T1000 (cell line): ENCODE data around the gene AHNAK.
"Not testable (repeated sequence)": the region's sequence is repeated elsewhere in the genome, so short reads cannot be mapped to it uniquely, and the experiment has no call there.

Experiments
- DNase-seq: peaks from one replicate; lab custom pipeline; 2025; ENCODE audit warnings: mixed read lengths; lab: John Stamatoyannopoulos, UW

The AHNAK gene

GRCh38 chr11:62553080-62553838 is 6.7 kb upstream of the AHNAK start:
- DNase-seq, result peak; percentile 86

GRCh38 chr11:62552485-62553079 is 6.0 kb upstream of the AHNAK start:
- no peak for DNase-seq

DNA sequence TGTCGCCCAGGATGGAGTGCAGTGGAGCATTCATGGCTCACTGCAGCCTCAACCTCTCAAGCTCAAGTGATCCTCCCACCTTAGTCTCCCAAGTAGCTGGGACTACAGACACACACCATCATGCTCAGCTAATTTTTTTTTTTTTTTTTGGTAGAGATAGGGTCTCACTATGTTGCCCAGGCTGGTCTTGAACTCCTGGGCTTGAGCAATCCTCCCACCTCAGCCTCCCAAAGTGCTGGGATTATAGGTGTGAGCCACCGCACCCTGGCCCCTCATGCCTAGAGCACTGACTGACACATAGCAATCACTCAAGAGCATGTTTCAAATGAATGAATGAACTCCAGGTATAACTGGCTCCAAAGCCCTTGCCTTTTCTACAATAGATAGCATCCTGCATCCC is 3.9 kb upstream of the AHNAK start:
- not testable (repeated sequence) for DNase-seq

- no peak for DNase-seq
Measured at GRCh38 chr11:62548545-62549335, 2.1 kb upstream of the AHNAK start.

DNA sequence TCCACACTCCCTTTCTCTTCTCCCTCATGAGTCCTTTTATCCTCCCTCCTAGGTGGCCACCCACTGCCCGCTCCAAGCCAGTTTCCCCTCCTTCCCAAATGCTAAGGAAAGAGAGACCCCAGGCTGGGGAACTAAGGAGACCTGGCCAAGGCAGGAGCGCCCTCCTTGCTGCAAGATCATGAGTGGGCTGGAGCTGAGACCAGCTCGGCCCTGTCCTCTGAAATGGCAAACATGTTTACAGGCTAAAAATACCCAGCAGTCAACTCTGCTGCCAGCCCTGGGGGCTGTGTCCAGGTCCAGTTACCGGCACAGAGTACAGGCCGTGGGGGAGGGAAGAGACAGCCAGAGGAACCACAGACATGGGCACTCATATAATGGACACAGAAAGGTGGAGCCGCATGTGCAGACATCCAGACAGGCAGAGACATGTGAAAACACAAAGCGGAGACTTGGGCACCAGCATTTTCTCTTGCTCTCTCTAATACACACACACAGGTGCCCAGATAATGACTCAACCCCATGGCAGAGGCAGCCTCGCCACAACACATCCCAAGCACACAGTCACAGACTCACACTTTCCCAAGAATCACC is 1.2 kb upstream of the AHNAK start:
- no peak for DNase-seq

DNA sequence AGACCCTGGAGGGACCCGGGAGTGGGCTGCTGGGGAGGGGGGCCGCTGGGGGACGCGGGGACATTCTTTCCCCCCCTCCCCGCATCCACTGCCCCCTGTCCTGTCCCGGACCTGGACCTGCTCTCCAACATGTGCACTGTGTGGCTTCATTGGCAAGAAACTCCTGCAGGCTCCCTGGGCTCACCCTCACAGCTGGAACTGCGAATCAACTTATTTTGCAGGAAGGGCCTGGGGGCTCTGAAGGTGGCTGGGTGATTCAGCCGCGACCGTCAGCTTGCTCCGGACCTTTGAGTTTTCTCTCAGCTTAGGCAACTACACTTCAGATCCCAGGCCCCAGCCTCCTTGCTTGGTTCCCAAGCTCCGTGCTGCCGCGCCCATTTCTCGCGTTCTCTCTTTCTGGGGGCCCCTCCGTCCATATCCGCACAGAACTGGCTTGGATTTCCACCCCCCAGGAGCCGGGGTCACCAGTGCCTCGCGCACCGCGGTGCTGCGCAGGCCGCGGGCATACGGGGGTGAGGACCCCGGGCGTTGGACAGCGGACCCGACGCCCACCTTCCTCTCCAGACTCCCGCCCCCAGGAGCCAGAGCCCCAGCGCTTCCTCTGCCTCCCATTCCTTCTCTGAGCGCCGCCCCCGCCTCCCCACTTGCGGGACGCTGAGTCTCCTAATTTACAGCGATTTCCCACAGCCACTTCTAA is 471 bp upstream of the AHNAK start:
- peak; percentile 43 for DNase-seq

GRCh38 chr11:62545437-62546243 is 966 bp downstream of the AHNAK start:
- DNase-seq, result peak; percentile 91

- no peak for DNase-seq
Measured at GRCh38 chr11:62544581-62545436, 1.8 kb downstream of the AHNAK start.

DNA sequence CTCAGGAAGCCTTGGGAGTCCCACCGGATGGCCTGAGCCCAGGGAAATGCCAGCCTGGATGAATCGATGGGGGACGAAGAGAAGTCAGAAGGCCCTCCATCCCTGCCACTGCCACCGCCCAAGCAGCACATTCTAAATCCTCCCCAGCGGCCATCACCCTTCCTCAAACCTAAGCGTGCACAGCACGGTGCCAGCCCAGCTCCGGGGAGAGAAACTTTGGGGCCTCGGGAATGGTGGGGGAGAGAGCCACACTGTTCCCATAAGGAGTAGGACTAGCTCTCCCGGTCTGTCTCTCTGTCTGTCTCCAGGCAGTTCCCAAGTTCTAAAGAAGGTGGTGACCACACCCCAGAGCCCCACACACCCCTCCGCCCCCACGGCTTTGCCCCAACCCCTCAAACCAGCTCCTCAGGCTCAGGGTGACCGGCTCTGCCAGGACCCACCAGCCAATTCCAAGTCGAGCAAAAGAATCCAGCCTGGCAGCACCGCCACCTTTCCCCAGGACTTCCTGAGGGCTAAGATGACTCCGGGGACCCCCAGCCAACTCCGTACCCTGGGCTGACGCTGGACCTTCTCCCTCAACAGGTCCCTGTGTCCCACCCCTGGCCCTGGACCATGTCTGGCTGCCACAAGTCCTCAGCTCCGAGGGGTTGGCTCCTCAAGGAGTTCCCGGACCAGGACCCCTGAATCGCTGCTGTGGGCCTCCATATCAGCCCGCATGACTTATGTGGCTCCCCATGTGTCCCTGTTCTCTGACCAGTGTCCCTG is 2.7 kb downstream of the AHNAK start:
- DNase-seq, result no peak

DNA sequence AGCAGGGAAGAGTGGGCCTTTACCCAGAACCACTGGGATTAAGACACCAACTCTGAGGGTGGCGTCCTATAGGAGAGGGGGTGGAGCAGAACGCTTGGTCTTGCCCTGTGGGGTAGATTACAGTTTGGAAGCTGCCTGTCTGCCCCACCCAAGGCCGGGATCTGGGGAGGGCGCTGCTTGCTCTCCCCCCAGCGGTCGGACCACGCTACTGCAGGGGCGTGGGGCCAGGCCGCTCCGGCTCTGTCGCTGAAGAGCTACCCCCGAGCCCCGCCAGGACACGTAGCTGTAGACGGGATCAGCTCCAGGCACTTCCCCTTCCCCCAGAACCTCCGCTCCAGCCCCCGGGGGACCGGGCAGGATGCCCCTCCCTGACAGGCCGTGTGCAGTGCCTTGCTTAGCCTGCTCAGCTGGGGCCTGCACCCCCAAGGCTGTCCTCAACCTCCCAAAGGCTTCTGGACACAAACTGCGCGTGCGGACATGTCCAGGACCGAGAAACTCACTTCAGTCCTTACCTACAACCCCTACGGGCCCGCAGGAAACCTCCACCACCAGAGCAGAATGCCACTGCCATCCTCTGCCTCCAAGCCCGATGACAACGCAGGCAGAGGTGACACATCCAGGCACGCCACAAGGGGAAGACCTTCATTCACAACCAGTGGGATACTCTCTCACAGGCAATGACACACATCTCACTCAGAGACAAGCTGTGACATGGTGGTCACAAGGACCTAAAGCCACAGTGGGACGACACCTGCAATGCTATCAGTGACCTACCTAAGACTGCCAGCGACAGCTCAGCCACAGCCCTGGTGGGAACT is 3.6 kb downstream of the AHNAK start:
- DNase-seq, result peak; percentile 80

DNA sequence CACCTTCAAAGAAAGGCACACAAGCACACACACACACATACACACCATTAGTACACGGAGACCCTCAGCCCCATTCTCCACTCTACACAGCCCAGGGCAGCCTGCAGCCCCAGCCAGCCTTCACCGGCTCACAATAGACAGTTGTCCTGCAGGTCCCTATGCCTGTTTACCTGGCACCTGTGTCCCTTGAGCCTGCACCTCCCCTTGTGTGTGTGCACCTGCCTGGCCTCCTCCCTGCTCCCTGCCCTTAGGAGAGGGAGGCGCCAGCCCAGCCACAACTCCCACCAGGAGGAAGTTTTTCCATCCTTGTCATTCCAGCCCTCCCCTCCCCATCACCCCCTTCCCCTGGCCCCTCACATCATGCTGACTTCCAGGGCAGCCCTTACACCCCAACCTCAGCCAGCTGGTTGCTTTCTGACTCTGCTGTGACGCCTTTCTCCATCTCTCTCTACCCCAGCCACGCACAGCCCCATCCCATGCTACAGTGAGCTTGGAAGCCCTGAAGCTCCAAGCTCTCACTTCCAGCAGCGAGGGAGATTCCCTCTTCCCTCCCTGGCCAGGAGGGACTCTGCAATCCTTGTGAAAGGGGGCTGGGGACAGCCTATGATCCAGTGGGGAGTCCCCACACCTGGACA is 4.4 kb downstream of the AHNAK start:
- no peak for DNase-seq

GRCh38 chr11:62540804-62541701 is 5.6 kb downstream of the AHNAK start:
- no peak for DNase-seq

DNA sequence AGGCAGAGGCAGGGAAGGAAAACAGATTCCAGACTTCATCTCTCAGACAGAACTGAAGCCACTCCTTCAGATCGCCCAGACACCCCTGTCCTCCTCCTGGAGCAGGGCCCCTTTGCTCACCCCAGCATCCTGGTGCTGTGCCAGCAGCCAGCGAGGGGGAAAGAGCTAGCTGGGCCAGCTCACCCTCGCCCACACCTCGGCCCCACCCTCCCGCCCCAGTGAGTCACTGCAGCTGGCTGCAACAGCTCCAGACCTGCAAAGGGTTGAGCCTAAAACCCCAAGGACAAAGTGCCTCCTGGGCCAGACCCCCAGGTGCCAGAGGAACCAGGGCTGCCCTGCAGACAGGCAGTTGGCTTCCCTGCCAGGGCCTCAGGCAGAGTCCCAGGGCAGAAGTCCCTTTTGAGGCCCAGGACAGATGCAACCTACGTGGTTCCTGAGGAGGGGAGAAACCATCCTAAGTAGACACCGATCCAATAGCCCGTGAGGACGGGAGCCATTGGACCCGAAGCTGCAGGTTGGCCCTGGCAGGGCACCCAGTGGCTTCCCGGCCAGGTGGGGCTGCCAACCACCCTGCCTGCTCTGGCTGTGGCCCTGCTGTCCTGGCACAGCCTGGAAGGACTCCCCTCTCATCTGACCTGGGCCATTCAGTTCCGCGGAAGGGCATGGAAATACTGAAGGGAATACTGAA is 7.2 kb downstream of the AHNAK start:
- DNase-seq, result peak; percentile 83

GRCh38 chr11:62538470-62539237 is 8.0 kb downstream of the AHNAK start:
- no peak for DNase-seq

DNA sequence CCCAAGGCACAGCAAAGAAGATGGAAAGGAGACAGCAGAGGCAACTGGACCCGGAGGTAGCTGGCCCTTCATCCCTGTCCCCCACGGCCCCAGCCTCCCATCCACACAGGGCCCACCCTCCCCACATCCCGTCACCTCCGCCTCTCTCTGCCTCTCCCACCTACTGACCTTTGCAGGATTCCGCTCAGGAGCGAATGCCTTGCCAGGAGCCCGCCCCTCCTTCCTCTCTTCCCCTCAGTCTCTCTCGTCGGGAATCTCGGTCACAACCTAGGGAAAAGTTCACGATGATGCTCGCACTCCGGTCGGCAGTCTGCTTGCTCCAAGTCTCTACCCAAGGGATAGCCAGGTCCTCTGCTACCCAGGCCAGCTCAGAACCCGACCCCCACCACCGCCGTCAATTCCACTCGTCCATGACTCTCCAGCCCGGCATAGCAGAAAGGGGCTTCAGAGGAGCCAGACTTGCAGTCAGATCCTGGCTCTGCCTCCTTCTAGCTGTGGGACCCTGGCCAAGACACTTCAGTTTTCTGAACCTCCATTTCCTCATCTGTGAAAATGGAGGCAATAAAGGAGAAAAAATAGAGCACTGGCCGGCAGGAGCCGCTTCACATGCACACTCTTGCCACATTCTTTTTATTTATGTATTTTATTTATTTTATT is 10.2 kb downstream of the AHNAK start:
- no peak for DNase-seq
